Activated CD8-positive, alpha-beta memory T cell treated with anti-CD3 and anti-CD28 coated beads, Interleukin-2, amount 10 ng/mL, durations not matched to agents 7 days and 5 days (primary cell): ENCODE data around the gene S100A16. TPM values are rescaled to one million over a fixed set of nuclear protein-coding genes. Genes with fewer than 3 reads are reported as not detected.
"Not testable (repeated sequence)": the region's sequence is repeated elsewhere in the genome, so short reads cannot be mapped to it uniquely, and the experiment has no call there.

Experiments used
- ATAC-seq: fragments of 150-1000 bp; cut with Tn5 transposase; one replicate; pipeline ENCODE4 v1.10.0; 2021; ENCODE audit warnings: moderate library complexity
- CTCF ChIA-PET: fragments of 350-600 bp; sonication (Branson Sonifier 250); formaldehyde crosslinking; loops from one replicate; lab custom pipeline; 2021; ENCODE audit warnings: antibody characterized with exemption; lab: Charles Lee
- DNase-seq: peaks from one replicate; pipeline ENCODE4 v3.0.0-alpha.2; 2020
- H3K27ac Mint-ChIP-seq: one replicate; pipeline ENCODE4 v1.8.0; 2021; ENCODE audit warnings: mild to moderate bottlenecking, mixed read lengths
- H3K27me3 Mint-ChIP-seq: one replicate; pipeline ENCODE4 v1.8.0; 2021; ENCODE audit warnings: mixed read lengths
- H3K36me3 Mint-ChIP-seq: one replicate; pipeline ENCODE4 v1.8.0; 2021; ENCODE audit warnings: mild to moderate bottlenecking, mixed read lengths
- H3K4me1 Mint-ChIP-seq: one replicate; pipeline ENCODE4 v1.8.0; 2021; ENCODE audit warnings: mixed read lengths
- H3K4me3 Mint-ChIP-seq: one replicate; pipeline ENCODE4 v1.8.0; 2021; ENCODE audit warnings: mild to moderate bottlenecking, moderate library complexity, mixed read lengths
- H3K9me3 Mint-ChIP-seq: one replicate; pipeline ENCODE4 v1.8.0; 2022; ENCODE audit warnings: low read depth, mixed read lengths
- total RNA-seq, 2 experiments: library from RNA; stranded (reverse); gene quantifications; one replicate each; pipeline ENCODE4 v1.2.3, GENCODE V29; 2021

Gene S100A16
- total RNA-seq, 2 experiments from 2014 or later, result not detected

DNA sequence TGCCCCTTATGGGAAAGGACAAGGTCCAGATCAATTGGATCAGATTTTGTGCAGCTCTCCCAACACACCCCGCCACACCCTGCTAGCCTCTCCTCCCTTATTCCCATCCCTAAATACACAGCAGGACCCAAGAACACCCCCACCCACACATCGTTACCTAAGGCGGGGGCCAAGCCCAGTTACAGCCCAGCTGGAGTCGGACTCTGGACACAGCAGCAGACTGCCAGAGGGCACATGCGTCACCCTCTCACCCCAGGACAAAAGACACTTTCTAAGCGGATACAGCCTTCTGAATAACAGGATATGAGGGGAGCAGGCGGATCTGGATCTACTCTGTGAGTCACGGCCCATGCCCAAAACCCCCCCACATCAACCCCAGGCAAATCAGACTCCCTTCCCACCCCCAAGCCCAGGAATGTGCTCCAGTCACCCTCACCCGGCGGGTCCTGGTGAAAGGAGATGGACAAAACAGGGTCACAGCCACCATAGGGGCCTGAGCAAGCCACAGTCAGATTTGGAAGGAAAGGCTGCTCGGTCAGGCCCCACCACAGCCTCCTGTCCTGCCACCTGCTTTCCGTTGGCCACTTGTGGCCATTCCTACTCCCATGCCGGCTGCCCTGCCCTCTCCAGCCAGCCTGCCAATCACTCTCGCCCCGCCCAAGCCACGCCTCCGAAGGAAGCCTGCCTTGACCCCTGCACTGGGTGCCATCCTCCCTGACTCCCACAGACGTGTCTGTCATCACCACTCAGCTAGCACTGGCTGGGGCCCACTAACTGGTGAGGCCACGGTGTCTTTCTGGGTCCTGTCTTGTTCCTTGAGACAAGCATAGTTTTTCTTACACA, 4.0 kb downstream of the S100A16 start:
- no peaks in the 10 kb centered on the region for H3K27me3 Mint-ChIP-seq
- H3K9me3 Mint-ChIP-seq, result no peaks in the 10 kb centered on the region
- CTCF ChIA-PET, result no interaction called here
- no peak overlapping the region for H3K27ac Mint-ChIP-seq
- DNase-seq (no peak), ATAC-seq (no peak)
- H3K4me3 Mint-ChIP-seq, result no peak overlapping the region
- H3K4me1 Mint-ChIP-seq, result no peaks in the 10 kb centered on the region
- H3K36me3 Mint-ChIP-seq, result no peaks in the 10 kb centered on the region

- no peak overlapping the region for H3K27ac Mint-ChIP-seq
- H3K4me1 Mint-ChIP-seq, result no peaks in the 10 kb centered on the region
- H3K4me3 Mint-ChIP-seq, result no peak overlapping the region
- no peaks in the 10 kb centered on the region for H3K27me3 Mint-ChIP-seq
- no peaks in the 10 kb centered on the region for H3K9me3 Mint-ChIP-seq
- H3K36me3 Mint-ChIP-seq, result no peaks in the 10 kb centered on the region
- no peak for DNase-seq
- CTCF ChIA-PET, result interaction anchor here (0.6 to 1.6 kb wide), 2 partner anchors 36 to 98 kb away, joined by 3 read pairs; no protein-coding TSS in a partner anchor
- no peak for ATAC-seq
Observed at GRCh38 chr1:153608089-153608682, 4.8 kb downstream of the S100A16 start.

- H3K4me1 Mint-ChIP-seq, result peaks cover 3% of the 10 kb centered on the region
- no peak overlapping the region for H3K27ac Mint-ChIP-seq
- no peaks in the 10 kb centered on the region for H3K9me3 Mint-ChIP-seq
- CTCF ChIA-PET, result interaction anchor here (0.6 to 1.6 kb wide), 3 partner anchors 26 to 97 kb away, joined by 3 to 4 read pairs (median 3); partner anchors contain the start of gene CHTOP
- no peak overlapping the region for H3K4me3 Mint-ChIP-seq
- no peaks in the 10 kb centered on the region for H3K36me3 Mint-ChIP-seq
- H3K27me3 Mint-ChIP-seq, result no peaks in the 10 kb centered on the region
- ATAC-seq (no peak), DNase-seq (no peak)
Observed at GRCh38 chr1:153607381-153607780, 5.6 kb downstream of the S100A16 start.

GRCh38 chr1:153606194-153606593, 6.7 kb downstream of the S100A16 start:
- Mint-ChIP-seq H3K9me3 (no peaks in the 10 kb centered on the region), H3K4me3 (no peak overlapping the region), H3K27ac (no peak overlapping the region), H3K36me3 (no peaks in the 10 kb centered on the region), H3K27me3 (no peaks in the 10 kb centered on the region), H3K4me1 (peaks cover 3% of the 10 kb centered on the region)
- ATAC-seq, result no peak
- CTCF ChIA-PET, result interaction anchor here (1.3 kb wide), 1 partner anchor 27 kb away, joined by 4 read pairs; the partner anchor contains the start of gene CHTOP
- no peak for DNase-seq

GRCh38 chr1:153602749-153603148, 10.2 kb downstream of the S100A16 start:
- H3K4me1 Mint-ChIP-seq, result peaks cover 11% of the 10 kb centered on the region
- H3K27me3 Mint-ChIP-seq, result no peaks in the 10 kb centered on the region
- CTCF ChIA-PET, result interaction anchor here (1.8 kb wide), 1 partner anchor 71 kb away, joined by 6 read pairs; no protein-coding TSS in a partner anchor
- no peak overlapping the region for H3K27ac Mint-ChIP-seq
- DNase-seq, result no peak
- no peak overlapping the region for H3K4me3 Mint-ChIP-seq
- no peaks in the 10 kb centered on the region for H3K36me3 Mint-ChIP-seq
- no peaks in the 10 kb centered on the region for H3K9me3 Mint-ChIP-seq
- ATAC-seq, result no peak

DNA sequence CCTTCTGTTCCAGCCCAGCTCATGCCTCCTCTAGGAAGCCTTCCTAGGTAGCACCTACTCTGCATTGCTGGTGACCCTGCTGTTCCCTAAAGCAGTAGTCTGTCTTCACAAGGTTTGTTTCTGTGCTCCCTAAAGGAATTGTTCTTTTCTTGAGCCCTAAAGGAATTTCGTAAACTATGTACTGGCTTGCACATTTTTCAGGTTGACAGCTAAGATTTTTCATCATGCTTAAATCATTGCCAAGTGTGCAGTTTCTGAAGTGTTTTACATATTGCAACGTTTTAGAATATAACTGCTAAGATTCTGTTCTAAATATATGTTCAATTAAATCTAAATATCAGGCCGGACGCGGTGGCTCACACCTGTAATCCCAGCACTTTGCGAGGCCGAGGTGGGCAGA, 13.1 kb downstream of the S100A16 start:
- H3K9me3 Mint-ChIP-seq, result no peaks in the 10 kb centered on the region
- no peaks in the 10 kb centered on the region for H3K27me3 Mint-ChIP-seq
- no peak for DNase-seq
- H3K36me3 Mint-ChIP-seq, result no peaks in the 10 kb centered on the region
- H3K27ac Mint-ChIP-seq, result no peak overlapping the region
- H3K4me1 Mint-ChIP-seq, result peaks cover 14% of the 10 kb centered on the region
- no peak for ATAC-seq
- CTCF ChIA-PET, result no interaction called here
- no peak overlapping the region for H3K4me3 Mint-ChIP-seq

GRCh38 chr1:153598309-153599172, 14.4 kb downstream of the S100A16 start:
- Mint-ChIP-seq H3K4me1 (peaks cover 14% of the 10 kb centered on the region), H3K36me3 (no peaks in the 10 kb centered on the region), H3K27me3 (no peaks in the 10 kb centered on the region), H3K4me3 (no peak overlapping the region), H3K9me3 (no peaks in the 10 kb centered on the region), H3K27ac (no peak overlapping the region)
- DNase-seq, result peak; percentile 46
- CTCF ChIA-PET, result interaction anchor here (1.2 kb wide), 1 partner anchor 26 kb away, joined by 4 read pairs; no protein-coding TSS in a partner anchor
- ATAC-seq, result peak; percentile 80

GRCh38 chr1:153597206-153597605, 15.7 kb downstream of the S100A16 start:
- ATAC-seq (peak; percentile 27), DNase-seq (no peak)
- Mint-ChIP-seq H3K4me3 (no peak overlapping the region), H3K36me3 (no peaks in the 10 kb centered on the region), H3K27me3 (no peaks in the 10 kb centered on the region), H3K27ac (no peak overlapping the region), H3K4me1 (peaks cover 11% of the 10 kb centered on the region), H3K9me3 (no peaks in the 10 kb centered on the region)
- CTCF ChIA-PET, result interaction anchor here (1.2 kb wide), 1 partner anchor 25 kb away, joined by 4 read pairs; no protein-coding TSS in a partner anchor

GRCh38 chr1:153592748-153593147, 20.2 kb downstream of the S100A16 start:
- no peaks in the 10 kb centered on the region for H3K9me3 Mint-ChIP-seq
- peaks cover 3% of the 10 kb centered on the region for H3K4me1 Mint-ChIP-seq
- CTCF ChIA-PET, result interaction anchor here (0.9 kb wide), 1 partner anchor 97 kb away, joined by 3 read pairs; no protein-coding TSS in a partner anchor
- no peaks in the 10 kb centered on the region for H3K36me3 Mint-ChIP-seq
- DNase-seq (no peak), ATAC-seq (no peak)
- H3K27ac Mint-ChIP-seq, result no peak overlapping the region
- H3K4me3 Mint-ChIP-seq, result no peak overlapping the region
- H3K27me3 Mint-ChIP-seq, result peaks cover 1% of the 10 kb centered on the region

- CTCF ChIA-PET, result no interaction called here
Observed at GRCh38 chr1:153588482-153588881, 24.5 kb downstream of the S100A16 start.

DNA sequence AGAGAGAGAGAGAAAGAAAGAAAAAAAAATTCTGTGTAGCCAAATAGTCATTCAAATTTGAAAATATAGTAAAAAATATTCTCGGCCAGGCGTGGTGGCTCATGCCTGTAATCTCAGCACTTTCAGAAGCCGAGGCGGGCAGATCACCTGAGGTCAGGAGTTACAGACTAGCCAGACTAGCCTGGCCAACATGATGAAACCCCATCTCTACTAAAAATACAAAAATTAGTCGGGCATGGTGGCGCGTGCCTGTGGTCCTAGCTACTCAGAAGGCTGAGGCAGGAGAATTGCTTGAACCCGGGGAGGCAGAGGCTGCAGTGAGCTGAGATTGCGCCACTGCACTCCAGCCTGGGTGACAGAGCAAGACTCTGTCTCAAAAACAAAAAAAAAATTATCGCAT, 24.9 kb downstream of the S100A16 start:
- DNase-seq, CTCF ChIA-PET: not testable (repeated sequence)

More at GRCh38 chr1:153588482-153588881, 24.5 kb downstream of the S100A16 start:
- H3K27me3 Mint-ChIP-seq, result peaks cover 19% of the 10 kb centered on the region
- no peaks in the 10 kb centered on the region for H3K4me1 Mint-ChIP-seq
- H3K36me3 Mint-ChIP-seq, result no peaks in the 10 kb centered on the region
- H3K4me3 Mint-ChIP-seq, result no peak overlapping the region
- DNase-seq (no peak), ATAC-seq (no peak)
- no peaks in the 10 kb centered on the region for H3K9me3 Mint-ChIP-seq
- H3K27ac Mint-ChIP-seq, result no peak overlapping the region

DNA sequence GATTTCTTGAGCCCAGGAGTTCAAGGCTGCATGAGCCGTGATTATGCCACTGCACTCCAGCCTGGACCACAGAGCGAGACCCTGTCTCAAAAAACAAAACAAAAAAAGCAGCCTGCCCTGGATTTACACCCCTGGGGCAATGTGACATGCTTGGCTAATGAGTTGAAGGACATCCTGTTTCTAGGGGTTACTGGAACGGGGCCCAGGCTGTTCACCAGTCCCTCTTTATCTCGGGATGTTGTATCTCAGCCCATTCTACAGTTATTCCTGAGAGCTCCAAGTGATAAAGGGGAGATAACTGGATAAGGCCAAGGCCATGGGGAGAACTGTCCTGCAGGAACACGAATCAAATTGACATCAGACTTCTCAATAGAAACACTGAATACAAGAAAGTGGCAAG, 25.6 kb downstream of the S100A16 start:
- Mint-ChIP-seq H3K27ac (no peak overlapping the region), H3K36me3 (no peaks in the 10 kb centered on the region), H3K4me1 (no peaks in the 10 kb centered on the region), H3K4me3 (no peak overlapping the region), H3K9me3 (no peaks in the 10 kb centered on the region), H3K27me3 (peaks cover 19% of the 10 kb centered on the region)
- ATAC-seq (no peak), DNase-seq (no peak)
- CTCF ChIA-PET, result interaction anchor here (0.9 kb wide), 1 partner anchor 77 kb away, joined by 3 read pairs; no protein-coding TSS in a partner anchor

More for the DNA sequence above, 24.9 kb downstream of the S100A16 start:
- H3K9me3 Mint-ChIP-seq, H3K36me3 Mint-ChIP-seq, H3K4me1 Mint-ChIP-seq, H3K4me3 Mint-ChIP-seq, H3K27ac Mint-ChIP-seq, ATAC-seq: not testable (repeated sequence)
- peaks cover 19% of the 10 kb centered on the region for H3K27me3 Mint-ChIP-seq

DNA sequence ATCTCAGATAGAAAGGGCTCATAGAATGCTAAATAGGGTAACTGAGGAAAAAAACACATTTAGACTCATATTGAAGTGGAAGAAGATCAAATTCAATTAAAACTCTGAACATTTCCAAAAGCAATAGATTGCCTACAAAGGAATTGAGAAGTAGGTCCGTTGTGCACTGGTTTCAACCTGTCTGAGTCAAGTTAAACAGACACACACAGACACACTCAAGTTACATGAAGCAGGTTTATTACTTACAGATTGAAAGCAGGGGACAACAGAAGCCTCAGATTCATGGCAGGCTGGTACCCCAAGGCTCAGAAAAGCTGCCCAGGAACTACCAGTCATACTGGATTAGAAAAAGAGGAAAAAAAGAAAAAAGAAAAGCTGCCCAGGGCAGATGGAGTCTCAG, 26.6 kb downstream of the S100A16 start:
- Mint-ChIP-seq H3K27ac (no peak overlapping the region), H3K4me1 (no peaks in the 10 kb centered on the region), H3K36me3 (no peaks in the 10 kb centered on the region), H3K9me3 (no peaks in the 10 kb centered on the region), H3K27me3 (peaks cover 19% of the 10 kb centered on the region), H3K4me3 (no peak overlapping the region)
- CTCF ChIA-PET, result interaction anchor here (0.7 to 1.6 kb wide), 3 partner anchors 9 to 65 kb away, joined by 3 read pairs; partner anchors contain the start of gene S100A1
- ATAC-seq, result no peak
- DNase-seq, result no peak
